Pons (tissue), 1 donor: ENCODE data around the gene GNAT1.
"Not testable (repeated sequence)": the region's sequence is repeated elsewhere in the genome, so short reads cannot be mapped to it uniquely, and the experiment has no call there.

Experiments used
- DNase-seq: peaks from one replicate; pipeline ENCODE4 v3.0.0-alpha.2; 2016; ENCODE audit warnings: low spot score

Gene GNAT1

DNA sequence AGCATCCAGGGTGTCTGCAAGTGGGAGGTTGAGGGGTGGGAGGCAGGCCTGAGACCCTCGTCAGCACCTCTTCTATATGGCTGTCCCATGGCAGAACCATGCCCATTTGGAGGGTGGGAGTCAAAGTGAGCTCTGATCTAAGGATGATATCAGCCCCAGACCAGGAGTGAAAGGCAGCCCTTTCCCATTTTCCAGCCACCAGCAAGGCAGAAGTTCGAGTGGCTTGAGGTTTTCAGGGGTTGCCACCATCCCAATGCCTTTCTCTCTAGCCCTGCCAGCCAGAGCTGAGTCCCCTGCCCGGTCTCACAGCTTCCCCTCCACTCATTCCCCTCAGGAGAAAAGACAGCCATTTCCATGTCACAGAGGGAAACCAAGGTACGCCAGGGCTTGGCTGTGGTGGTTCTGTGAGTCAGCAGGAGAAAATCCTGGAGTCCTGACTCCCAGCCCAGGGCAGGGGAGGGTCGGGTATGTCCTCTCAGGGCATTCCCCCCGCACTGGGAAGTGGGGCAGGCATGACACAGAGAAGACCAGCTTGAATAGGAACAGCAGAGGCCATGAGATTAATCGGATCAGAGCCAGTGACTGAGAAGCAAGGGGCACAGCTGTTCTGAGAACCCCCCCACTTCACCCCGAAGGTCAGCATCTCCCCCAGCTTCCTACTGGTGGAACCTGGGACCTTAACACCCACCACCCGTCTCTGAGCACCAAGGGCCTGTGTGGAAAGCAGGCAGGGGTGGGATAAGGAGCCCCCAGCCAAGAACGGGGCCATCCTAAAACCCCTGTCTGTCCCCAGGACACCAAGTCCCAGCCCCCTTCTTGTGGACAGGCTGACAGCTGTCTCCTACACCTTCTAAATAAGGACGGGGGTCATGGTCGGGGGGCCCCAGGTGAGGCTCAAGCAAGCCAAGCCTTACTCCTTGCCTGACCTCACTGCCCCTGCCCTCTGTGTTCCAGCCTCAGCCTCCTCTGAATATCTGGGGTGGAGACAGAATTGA, 12.7 kb downstream of the GNAT1 start:
- no peak for DNase-seq

- DNase-seq = no peak
Observed at GRCh38 chr3:50204804-50205412, 13.5 kb downstream of the GNAT1 start, which contains the start of gene SLC38A3. TSS of gene SLC38A3 (plus strand) at chr3:50205271. CDS start at chr3:50214200, 8,929 bp downstream.

- DNase-seq = peak; percentile 42
Observed at GRCh38 chr3:50205413-50206276, 14.2 kb downstream of the GNAT1 start.

- no peak for DNase-seq
Observed at GRCh38 chr3:50207359-50208042, 16.1 kb downstream of the GNAT1 start.

DNA sequence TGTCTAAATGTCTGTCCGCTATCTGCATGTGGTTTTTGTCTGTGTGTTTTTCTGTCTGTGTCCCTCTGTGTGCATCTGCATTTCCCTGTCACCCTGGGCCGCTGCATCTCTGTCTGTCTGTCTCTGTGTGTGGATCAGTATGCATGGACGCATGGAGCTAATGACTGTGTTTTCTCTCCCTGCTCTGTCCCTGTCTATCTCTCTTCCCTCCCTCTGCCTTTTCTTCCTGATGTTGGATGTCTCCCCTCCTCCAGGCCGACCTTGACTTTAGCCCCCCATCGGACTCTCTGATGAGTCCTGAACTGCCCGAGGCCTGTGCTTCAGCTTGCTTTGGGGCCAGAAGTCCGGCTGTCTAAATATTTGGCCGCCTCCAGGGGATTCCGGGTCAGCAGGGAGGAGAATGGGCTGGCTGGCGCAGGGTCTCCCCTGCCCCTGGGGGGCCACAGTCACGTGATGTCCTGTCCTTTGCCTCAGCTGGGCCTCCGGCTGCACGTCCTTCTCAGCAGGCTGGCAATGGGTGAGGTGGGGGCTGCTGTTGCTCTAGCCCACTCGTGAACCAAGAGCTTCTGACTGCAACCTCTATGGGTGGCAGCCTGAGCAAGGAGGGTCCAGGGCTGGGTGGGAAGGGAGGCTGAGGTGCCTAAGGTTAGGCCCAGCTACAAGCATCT, 17.4 kb downstream of the GNAT1 start:
- DNase-seq = no peak

DNA sequence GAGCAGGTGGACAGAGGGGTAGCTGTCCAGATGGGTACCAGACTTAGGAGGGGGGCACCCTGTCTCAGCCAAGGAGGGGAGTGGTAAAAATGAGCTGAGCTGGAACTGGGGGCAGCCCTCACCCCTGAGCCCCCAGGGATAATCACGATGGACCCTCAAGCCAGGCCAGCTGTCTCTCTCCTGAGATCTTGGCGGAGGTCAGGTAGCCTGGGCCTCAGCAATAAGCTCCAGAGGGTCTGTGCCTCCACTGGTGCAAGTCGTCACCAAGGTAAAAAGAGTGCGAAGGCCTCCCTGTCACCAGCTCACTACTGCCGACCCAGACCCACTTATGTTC, 18.7 kb downstream of the GNAT1 start:
- DNase-seq = no peak

DNA sequence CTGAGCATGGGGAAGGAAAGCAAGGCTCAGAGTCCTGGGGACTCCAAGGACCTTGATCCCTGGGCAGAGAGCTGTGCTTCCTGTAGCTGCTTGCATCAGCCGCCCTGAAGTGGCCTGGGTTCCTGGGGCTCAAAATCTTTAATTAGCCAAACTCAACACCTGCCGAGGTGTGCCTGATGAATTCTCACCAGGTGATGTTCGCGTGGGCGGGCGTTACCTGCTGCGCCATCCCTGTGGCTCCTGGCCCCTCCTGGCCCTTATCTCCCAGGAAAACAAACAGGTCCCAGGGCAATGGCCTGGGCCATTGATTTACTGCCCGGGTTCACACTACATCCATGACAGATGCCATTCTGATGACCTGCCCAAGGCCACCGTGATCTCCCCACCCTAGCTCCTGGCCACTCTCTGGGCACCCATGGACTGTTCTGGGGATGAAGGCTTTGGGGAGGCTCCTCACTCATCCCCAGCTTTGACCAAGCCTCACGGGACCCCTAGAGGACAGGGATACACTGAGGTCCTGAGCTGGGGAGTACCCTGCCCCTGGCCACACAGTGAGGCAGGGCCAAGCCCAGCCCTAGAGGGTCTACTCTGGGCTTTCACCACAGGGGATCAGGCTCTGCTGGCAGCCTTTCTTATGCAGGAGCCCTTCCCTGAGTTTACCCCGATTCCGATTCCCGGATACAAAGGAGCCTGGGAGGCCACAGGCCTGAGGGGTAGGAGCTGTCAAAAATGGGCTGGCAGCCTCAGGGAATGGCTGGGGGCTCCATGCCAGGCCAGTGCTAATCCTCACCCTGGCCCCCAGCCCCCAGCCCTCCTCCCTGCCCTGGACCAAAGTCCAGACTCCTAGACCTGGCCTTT, 19.3 kb downstream of the GNAT1 start:
- DNase-seq = no peak

GRCh38 chr3:50211368-50211717, 19.9 kb downstream of the GNAT1 start:
- not testable (repeated sequence) for DNase-seq

- DNase-seq = no peak
Observed at GRCh38 chr3:50211930-50212329, 20.5 kb downstream of the GNAT1 start.

DNA sequence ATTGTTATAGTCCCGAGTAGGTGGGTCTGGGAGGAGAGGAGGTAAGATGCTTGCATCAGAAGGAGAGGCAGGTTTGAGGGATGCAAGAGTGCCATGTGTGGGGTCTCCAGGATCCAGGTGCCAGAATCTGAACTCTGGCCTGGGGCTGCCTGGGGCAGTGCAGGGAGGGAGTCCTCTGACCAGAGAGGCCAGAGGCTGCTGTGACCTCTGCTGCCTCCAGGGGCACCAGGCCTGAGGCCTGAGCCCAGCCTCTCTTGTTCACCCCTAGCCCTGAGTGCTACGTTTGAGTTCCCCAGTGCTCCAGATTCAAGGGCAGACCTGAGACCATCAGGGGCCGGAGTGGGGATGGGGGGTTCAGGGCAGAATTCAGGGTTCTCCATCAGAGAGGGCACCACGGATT, 21.1 kb downstream of the GNAT1 start:
- no peak for DNase-seq

GRCh38 chr3:50212971-50213370, 21.6 kb downstream of the GNAT1 start:
- DNase-seq = peak; percentile 47

DNA sequence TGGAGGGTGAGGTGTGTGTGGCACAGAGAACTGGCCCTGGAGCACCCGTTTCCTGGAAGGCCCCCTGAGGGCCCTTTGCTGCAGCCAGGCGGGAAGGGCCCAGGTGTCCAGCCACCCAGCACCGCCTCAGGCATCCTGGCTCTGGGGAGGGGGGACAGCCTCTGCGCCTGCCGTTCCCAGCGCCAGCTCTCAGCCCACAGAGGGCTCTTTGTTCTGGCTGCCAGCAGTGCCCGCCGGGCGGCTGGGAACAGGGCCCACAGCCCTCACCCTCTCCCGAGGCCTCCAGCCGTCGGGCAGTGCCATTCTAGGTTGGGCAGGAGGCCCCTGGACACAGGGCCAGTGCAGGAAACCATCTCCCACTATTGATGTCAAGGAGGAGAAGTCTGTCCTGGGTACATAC, 22.0 kb downstream of the GNAT1 start:
- peak; percentile 94 for DNase-seq

DNA sequence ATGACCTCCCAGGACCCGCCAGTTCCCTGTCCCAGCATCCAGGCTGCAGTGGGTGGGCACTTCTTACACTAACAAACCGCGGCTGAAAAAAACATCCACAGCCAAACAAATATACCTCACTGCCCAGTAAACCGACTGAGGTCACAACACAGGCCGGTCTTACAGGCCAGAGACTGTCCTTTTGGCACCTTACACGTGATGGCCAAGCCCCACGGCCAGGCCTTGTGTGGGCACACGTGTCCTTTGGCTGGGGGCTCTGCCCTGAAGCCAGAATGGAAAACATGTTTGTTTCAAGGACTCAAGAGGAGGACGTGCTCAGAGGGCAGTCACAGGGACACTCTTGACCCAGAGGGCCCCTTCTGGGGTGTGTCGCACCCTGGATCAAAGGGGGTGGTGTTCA, 23.4 kb downstream of the GNAT1 start:
- DNase-seq = no peak

DNA sequence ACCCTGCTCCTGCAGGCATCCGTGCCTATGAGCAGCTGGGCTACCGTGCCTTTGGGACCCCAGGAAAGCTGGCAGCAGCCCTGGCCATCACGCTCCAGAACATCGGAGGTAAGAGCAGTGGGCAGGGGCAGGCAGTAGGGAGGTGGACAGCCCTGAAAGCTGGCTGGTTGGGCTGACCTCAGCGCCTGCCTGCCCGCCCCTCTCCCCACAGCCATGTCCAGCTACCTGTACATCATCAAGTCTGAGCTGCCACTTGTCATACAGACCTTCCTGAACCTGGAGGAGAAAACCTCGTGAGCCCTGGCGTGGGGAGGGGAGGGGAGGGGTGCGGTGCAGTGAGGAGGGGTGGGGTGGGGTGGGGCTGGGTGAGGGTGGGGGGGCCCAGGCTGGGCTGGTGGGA, 24.1 kb downstream of the GNAT1 start:
- no peak for DNase-seq

GRCh38 chr3:50217681-50218080, 26.3 kb downstream of the GNAT1 start:
- no peak for DNase-seq

DNA sequence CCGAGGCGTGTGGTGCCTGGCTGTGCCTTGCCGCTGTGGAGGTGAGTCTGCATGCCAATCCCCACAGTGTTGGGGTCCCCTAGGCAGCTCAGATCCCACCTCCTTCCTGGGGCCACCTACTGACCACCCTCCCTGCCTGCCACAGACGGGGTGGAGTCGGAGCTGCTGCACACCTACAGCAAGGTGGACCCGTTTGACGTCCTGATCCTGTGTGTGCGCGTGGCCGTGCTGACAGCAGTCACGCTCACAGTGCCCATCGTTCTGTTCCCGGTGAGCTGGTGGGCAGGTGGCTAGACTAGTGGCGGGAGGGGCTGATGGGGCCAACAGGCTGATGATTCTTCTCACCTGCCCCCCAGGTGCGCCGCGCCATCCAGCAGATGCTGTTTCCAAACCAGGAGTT, 27.0 kb downstream of the GNAT1 start:
- no peak for DNase-seq

GRCh38 chr3:50219285-50219684, 27.9 kb downstream of the GNAT1 start:
- DNase-seq = no peak

DNA sequence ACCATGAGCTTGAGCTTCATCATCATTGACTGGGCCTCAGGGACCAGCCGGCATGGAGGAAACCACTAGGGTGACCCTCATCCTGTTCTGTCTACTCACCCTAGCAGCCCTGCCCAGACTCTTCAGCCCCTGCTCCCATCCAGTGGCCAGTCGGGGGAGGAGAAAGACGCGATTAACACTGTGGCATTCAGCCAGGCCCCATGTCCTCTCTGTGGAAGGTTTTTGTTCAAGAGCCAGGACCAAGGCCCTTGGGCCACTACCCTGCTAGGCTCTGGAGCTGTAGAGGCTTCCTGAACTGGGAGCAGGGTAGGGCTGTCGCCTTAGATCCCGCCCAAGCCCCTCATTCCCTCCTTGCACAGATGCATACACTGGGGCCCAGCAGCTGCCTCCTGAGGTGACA, 28.7 kb downstream of the GNAT1 start:
- DNase-seq = no peak

- DNase-seq = no peak
Observed at GRCh38 chr3:50221051-50221410, 29.6 kb downstream of the GNAT1 start.

- DNase-seq = no peak
Observed at GRCh38 chr3:50221411-50222168, 30.2 kb downstream of the GNAT1 start.
